ENCODE results near the gene CELF5. TPM values are rescaled to one million over a fixed set of nuclear protein-coding genes. Genes with fewer than 3 reads are reported as not detected.

Gene CELF5
- total and polyA plus RNA-seq, 10 donors = 0.05 to 0.19 (median 0.10) TPM; not detected in 7

GRCh38 chr19:3266792-3267514, 42.5 kb downstream of the CELF5 start:
- Histone ChIP-seq H3K9me3 (no peaks in the 10 kb centered on the region), H3K27ac (no peak overlapping the region), H3K4me3 (no peak overlapping the region), H3K27me3 (replicated peaks in 1 of 7) (peaks cover 0 to 62% (median 35%) of the 10 kb centered on the region in 7 donors), H3K36me3 (no peaks in the 10 kb centered on the region), H3K4me1 (no peaks in the 10 kb centered on the region)
- TF ChIP-seq POLR2A (IDR thresholded peaks at IDR 0.05) (no peak), CTCF (IDR thresholded peaks at IDR 0.05 in 8 of 11, conservative IDR thresholded peaks at IDR 0.05 in 3 of 11) (no peak), POLR2AphosphoS5 (IDR thresholded peaks at IDR 0.05) (no peak)
- no peak for DNase-seq
- intact Hi-C loops (cut with DNase I; ENCODE audit: low total_unique reads) = no loop called here
- 50 to 65% (median 61%) methylated on average over 23 to 30 of the region's 30 CpGs for WGBS, 5 donors

GRCh38 chr19:3268326-3268725, 43.9 kb downstream of the CELF5 start:
- no peak overlapping the region for H3K4me3 ChIP-seq
- H3K27ac ChIP-seq = no peak overlapping the region
- peaks cover 0 to 11% (median 6%) of the 10 kb centered on the region in 8 donors for H3K9me3 ChIP-seq
- intact Hi-C loops (cut with DNase I; ENCODE audit: low total_unique reads) = no loop called here
- DNase-seq = no peak
- 78 to 88% (median 86%) methylated on average over 15 of the region's 15 CpGs for WGBS, 5 donors
- no peak for TF ChIP-seq CTCF (IDR thresholded peaks at IDR 0.05 in 8 of 11, conservative IDR thresholded peaks at IDR 0.05 in 3 of 11)
- TF ChIP-seq POLR2A (IDR thresholded peaks at IDR 0.05) = no peak
- no peak for TF ChIP-seq POLR2AphosphoS5 (IDR thresholded peaks at IDR 0.05)
- H3K36me3 ChIP-seq = no peaks in the 10 kb centered on the region
- no peaks in the 10 kb centered on the region for H3K4me1 ChIP-seq
- peaks cover 0 to 76% (median 39%) of the 10 kb centered on the region in 7 donors for H3K27me3 ChIP-seq (replicated peaks in 1 of 7)

- H3K4me3 ChIP-seq = no peak overlapping the region
- no peaks in the 10 kb centered on the region for H3K36me3 ChIP-seq
- intact Hi-C loops (cut with DNase I; ENCODE audit: low total_unique reads) = no loop called here
- H3K9me3 ChIP-seq = peaks cover 0 to 14% (median 6%) of the 10 kb centered on the region in 8 donors
- no peaks in the 10 kb centered on the region for H3K4me1 ChIP-seq
- TF ChIP-seq POLR2A (IDR thresholded peaks at IDR 0.05) (no peak), CTCF (IDR thresholded peaks at IDR 0.05 in 8 of 11, conservative IDR thresholded peaks at IDR 0.05 in 3 of 11) (no peak), POLR2AphosphoS5 (IDR thresholded peaks at IDR 0.05) (no peak)
- 63 to 73% (median 71%) methylated on average over 6 of the region's 6 CpGs for WGBS, 5 donors
- H3K27me3 ChIP-seq (replicated peaks in 1 of 7) = peaks cover 0 to 80% (median 41%) of the 10 kb centered on the region in 7 donors
- H3K27ac ChIP-seq = no peak overlapping the region
- DNase-seq = no peak
Observed at GRCh38 chr19:3268763-3269162, 44.3 kb downstream of the CELF5 start.

GRCh38 chr19:3269916-3270671, 45.6 kb downstream of the CELF5 start:
- Histone ChIP-seq H3K27ac (no peak overlapping the region), H3K9me3 (peaks cover 0 to 14% (median 6%) of the 10 kb centered on the region in 8 donors), H3K4me3 (no peak overlapping the region), H3K36me3 (no peaks in the 10 kb centered on the region), H3K27me3 (replicated peaks in 1 of 7) (peaks cover 0 to 94% (median 54%) of the 10 kb centered on the region in 7 donors), H3K4me1 (peaks cover 0 to 8% (median 3%) of the 10 kb centered on the region in 6 donors)
- intact Hi-C loops (cut with DNase I; ENCODE audit: low total_unique reads) = no loop called here
- TF ChIP-seq POLR2A (IDR thresholded peaks at IDR 0.05) (no peak), POLR2AphosphoS5 (IDR thresholded peaks at IDR 0.05) (no peak), CTCF (IDR thresholded peaks at IDR 0.05 in 8 of 11, conservative IDR thresholded peaks at IDR 0.05 in 3 of 11) (no peak)
- no peak for DNase-seq
- 10 to 31% (median 15%) methylated on average over 14 to 47 of the region's 47 CpGs for WGBS, 5 donors
